Measurements from ENCODE around the gene PDE4B.
"Not testable (repeated sequence)": the region's sequence is repeated elsewhere in the genome, so short reads cannot be mapped to it uniquely, and the experiment has no call there.

PDE4B gene

DNA sequence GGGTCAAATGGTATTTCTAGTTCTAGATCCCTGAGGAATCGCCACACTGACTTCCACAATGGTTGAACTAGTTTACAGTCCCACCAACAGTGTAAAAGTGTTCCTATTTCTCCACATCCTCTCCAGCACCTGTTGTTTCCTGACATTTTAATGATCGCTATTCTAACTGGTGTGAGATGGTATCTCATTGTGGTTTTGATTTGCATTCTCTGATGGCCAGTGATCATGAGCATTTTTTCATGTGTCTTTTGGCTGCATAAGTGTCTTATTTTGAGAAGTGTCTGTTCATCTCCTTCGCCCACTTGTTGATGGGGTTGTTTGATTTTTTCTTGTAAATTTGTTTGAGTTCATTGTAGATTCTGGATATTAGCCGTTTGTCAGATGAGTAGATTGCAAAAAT lies 274.5 kb downstream of the PDE4B start:
- not testable (repeated sequence) for DNase-seq

DNA sequence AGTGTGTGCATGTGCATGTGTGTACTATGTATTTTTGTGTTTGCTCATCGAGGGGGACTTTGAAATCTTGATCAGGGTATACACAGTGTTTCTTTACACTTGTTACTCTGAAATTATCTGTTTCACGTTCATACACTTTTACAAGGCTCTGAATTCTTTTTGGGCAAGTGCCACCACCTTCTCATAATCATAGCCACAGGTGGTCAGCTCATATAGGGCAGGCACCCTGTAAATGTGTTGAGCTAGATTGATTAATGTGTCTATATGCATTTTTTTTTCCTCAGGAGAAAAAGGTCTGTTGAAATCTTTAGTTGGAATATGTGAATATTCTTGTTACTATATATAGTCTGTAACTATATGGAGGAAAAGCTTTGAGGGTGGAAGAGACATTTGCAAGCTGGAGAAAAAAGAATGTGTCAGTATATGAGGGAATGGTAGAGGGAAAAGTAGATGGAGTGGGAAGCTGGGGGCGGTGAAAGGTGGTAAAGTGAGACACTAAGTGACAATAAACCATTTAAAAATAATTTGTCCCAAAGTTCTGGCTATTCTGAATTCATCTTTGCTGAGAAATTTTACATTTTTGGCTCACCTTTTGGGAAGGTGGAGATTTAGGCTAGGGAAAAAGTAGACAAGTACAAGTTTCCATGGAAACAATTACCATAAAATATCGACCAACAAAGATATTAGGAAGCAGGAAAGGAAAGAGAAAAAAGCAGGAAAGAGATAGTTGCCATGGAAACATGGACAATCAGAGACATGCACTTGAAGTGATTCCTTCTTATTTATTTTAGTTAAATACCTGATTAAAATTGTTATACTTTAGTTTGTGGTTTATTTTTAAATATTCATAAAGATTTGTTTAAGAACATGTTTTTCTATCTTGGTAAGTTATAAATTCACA lies 277.5 kb downstream of the PDE4B start:
- DNase-seq: no peak

DNA sequence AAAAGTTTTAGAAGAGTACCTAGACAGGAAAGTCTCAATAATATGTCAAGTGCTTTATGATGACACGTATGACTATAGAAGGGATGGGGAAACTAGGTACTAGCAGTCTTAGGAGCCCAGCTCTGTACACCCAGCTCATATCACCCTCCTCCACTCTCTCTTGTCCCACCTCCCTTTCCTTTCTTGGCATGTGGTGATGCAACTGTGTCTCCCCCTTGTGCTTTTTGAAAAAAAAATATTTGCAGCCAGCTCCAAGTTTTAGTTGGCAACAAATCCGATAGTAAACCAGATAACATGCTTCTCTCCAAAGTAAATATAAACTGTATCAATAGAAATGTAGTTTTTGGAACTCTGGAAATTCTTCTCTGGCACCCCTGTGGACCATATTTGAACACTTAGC lies 280.7 kb downstream of the PDE4B start:
- DNase-seq: no peak

DNA sequence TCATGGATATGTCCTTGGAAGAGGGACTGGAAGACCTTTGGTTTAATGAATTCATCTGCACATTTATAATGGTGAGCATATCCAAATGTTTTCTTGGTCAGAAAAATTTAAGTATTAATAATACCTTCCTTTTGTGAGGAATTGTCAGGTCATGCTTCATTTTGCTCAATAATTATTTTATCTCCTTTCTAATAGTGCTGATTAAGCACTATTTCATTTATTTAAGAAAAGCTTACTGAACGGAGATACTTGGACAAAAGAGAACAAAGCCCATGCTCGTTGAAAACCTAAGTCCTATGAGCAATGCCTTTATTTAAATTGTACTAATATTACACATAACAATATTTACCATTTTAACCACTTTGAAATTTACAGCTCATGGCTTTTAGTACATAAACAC lies 281.5 kb downstream of the PDE4B start:
- DNase-seq: no peak

DNA sequence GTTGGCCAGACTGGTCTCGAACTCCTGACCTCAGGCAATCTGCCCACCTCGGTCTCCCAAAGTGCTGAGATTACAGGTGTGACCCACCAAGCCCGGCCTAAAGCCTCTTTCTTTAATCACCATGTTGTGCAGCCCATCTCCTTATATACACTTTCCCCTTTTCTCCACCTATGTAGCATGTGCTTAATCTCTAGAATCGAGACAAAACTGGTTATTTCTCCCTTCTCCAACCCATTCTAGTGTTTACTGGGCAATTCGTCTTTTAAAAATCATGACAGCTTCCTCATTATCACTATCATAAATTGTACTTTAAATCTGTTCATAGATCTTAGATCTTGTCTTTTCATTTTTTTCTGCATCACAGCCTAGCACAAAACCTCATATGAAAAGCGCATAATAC lies 285.7 kb downstream of the PDE4B start:
- no peak for DNase-seq

DNA sequence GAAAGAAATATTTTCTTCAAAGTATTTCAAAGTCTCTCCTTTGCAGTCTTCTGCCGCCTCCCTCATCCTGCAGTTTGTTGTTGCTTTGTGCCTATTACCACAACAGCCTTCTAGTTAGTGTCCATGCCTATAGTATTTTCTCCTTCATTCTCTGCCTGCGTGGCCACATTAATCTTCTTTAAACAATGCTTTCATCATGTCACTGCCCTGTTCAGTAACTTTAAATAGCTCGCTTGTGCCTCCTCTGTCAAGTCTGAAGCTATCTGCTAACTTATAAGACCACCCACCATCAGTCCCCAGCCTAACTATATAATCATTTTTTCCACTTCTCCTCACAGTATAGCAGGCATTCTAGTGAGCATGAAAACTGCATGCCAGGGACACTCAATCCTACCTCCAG lies 290.3 kb downstream of the PDE4B start:
- DNase-seq: no peak

DNA sequence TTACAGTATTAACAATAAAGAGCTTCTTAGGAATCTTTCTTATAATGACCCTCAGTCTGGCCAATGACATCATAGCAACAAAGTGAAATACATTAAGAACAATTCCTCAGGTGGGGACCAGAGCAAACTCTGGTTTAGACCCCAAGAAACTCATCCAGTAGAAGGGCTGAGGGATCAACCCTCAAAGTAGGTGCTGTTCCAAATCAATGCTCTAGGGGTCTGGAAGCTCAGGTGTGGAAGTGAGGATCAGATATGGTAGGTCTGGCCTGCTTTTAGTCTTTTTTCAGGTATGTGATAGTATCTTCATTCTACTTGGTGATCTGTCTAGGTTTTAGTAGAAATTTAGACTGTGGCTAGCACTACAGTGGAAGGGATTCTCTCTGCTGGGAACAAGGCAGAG lies 291.7 kb downstream of the PDE4B start:
- DNase-seq: no peak

DNA sequence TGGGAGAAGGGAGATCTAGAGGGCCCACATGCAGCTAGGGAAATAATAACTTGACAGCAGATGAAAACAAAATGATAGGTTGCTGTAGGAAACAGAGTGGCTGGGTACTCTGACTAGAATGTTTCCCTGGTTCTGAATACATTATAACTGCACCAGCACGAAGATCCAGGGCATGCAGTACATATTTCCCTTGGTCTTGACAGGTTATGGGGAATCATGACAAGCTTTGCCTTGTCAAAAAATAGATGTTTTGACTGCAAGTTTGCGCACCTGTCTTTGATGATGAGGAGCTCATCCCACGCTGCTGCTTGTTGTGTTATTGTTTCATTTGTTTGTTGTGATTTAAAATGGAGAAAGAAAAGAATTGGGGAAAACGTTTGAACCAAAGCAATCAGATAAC lies 292.9 kb downstream of the PDE4B start:
- DNase-seq: no peak

DNA sequence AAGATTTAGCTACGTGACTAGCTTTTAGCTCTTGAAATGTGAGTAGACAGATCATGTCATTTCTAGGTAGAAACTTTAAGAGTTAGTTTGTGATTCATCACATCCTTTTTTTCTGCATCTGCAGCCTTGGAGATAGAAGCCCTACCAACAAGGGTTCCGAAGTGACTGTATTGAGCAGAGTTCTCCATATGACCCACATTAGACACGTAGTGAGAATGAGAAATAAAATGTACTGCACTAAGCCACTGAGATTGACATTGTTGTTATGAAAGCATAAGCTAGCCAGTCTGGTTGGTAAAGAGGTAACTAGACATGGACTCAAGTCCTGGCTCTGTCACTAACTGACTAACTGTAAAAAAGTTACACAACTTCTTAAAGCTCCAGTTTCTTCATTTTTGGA lies 296.1 kb downstream of the PDE4B start:
- no peak for DNase-seq

DNA sequence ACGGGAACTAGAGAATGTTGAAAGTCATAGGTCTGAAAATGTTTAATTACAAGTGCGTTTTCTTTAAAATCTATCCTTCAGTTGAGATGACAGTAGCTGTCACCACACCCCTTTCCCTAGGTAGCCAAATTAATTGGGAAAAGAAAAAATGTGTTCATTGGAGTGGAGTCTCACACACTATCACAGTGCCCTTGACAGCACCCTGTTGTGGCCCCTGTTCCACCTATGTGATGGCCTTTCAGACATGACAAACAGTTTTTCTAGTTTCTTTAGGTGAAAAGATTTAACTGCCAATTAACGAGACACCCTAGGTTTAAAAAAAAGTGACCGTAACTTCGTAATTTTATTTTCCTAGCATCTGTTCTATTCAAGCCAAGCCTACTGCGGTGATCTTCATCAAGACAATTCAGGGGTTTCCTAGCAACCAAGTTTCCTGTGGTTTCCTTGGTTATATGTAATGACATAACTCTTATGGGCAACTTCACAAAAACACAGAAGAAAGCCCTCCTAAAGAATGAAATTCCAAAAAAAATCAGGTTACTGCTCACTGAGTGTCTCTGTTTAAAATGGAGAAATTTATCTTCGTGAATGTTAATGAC lies 298.3 kb downstream of the PDE4B start:
- DNase-seq: no peak

DNA sequence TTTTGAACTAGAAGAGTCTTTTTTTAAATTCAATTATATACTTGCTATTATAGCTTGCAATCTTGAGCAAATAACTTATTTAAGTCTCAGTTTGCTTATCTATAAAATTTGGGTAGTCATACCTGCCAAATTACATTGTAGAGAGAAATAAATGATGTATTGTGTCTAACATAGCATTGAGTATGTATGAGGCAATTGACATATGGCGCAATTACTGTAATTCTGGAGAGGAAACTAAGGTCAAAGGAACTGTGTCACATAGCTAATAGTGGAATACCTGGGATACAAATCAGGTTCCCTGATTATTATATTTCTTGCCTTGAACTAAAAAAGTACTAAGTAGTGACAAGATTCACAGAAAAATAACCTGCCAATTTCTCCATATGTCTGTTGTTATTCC lies 302.5 kb downstream of the PDE4B start:
- no peak for DNase-seq

DNA sequence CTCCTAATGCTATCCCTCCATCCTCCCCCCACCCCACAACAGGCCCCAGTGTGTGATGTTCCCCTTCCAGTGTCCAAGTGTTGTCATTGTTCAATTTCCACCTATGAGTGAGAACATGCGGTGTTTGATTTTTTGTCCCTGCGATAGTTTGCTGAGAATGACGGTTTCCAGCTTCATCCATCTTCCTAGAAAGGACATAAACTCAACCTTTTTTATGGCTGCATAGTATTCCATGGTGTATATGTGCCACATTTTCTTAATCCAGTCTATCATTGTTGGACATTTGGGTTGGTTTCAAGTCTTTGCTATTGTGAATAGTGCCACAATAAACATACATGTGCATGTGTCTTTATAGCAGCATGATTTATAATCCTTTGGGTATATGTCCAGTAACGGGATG lies 308.3 kb downstream of the PDE4B start:
- not testable (repeated sequence) for DNase-seq

DNA sequence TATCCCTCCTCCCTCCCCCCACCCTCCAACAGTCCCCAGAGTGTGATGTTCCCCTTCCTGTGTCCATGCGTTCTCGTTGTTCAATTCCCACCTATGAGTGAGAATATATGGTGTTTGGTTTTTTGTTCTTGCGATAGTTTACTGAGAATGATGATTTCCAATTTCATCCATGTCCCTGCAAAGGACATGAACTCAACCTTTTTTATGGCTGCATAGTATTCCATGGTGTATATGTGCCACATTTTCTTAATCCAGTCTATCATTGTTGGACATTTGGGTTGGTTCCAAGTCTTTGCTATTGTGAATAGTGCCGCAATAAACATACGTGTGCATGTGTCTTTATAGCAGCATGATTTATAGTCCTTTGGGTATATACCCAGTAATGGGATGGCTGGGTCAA lies 311.4 kb downstream of the PDE4B start:
- not testable (repeated sequence) for DNase-seq

DNA sequence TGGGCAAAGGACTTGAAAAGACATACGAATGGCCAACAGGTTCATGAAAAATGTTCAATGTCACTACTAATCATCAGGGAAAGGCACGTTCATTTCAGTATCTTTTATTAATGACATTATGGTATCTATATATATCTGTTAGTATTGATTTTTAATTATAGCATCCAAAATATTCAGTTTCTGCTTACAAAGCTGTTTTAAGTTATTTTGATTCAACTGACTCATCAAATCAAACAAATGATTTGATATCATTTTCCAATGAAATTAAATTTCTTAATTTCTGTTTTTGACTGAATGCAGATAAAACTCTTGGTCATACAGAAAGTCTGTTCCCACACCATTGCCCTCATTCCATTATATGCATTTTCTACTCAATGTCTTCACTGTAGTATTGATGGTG lies 315.9 kb downstream of the PDE4B start:
- DNase-seq: no peak

DNA sequence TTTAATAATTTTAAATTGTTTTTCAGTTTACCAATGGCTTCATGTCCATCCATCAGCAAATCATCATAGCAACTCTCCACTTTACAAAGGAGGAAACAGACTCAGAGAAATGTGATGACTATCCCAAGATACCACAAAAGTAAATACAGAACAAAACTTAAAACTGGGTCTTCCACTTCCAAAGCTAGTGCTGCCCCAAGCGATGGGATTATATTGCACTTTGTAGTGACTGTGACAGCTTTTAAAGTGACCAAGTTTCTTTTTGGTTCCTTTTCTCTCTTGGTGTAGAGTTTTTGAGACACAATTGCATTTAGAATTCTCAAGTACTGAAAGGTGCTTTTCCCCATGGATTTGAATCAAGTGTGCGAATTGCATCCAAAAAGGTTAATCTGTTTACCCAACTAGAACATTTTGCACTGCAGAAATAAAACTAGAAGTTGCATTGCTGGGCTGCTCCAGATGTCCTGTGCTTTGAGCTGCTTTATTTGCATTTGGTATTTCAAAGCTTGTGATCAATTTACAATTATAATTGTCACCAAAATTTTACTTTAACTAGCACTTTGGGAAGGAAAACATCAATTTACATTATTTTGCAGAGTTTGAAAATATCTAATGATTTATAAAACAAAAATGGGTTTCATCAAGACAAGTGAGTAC lies 320.2 kb downstream of the PDE4B start:
- no peak for DNase-seq

DNA sequence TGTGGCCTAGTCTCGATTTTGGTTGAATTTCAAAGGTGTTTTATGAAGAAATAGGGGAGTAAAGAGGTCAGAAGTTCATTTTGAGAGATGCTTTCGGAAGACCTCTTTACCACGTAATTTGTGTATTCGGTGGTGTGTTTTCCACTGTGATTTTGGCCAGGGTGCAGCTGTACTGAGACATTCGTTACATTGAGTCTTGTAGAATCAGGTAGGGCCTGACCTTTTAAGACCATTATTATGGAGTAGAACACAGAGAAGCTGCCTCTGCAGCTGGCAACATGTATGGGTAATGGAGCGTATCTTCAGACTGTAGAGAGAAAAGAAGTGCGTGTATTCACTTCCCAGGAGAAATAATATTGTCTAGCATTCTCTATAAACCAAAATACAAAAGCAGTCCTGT lies 326.5 kb downstream of the PDE4B start:
- DNase-seq: no peak

DNA sequence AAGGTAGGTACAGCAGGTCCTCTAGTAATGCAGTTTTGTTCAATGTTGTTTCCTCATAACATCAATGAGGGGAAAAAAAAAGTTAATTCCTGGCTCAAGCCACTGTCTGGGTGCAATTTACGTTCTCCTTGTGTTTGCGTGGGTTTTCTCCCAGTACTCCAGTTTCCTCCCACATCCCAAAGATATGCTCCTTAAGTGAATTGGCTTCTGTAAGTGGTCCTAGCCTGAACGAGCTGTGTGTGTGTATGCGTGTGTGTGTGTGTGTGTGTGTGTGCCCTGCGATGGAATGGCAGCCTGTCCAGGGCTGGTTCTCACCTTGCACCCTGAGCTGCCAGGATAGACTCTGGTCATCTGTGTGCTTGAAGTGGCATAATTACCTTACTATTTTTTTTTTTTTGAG lies 332.0 kb downstream of the PDE4B start:
- DNase-seq: no peak

DNA sequence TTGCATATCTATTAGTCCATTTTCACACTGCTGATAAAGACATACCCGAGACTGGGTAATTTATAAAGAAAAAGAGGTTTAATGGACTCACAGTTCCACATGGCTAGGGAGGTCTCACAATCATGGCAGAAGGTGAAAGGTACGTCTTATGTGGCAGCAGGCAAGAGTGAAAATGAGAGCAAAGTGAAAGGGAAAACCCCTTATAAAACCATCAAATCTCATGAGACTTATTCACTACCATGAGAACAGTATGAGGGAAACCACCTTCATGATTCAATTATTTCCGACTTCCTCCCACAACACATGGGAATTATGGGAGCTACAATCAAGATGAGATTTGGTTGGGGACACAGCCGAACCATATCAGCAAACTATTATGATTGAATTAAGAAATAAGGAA lies 335.9 kb downstream of the PDE4B start:
- DNase-seq: not testable (repeated sequence)

DNA sequence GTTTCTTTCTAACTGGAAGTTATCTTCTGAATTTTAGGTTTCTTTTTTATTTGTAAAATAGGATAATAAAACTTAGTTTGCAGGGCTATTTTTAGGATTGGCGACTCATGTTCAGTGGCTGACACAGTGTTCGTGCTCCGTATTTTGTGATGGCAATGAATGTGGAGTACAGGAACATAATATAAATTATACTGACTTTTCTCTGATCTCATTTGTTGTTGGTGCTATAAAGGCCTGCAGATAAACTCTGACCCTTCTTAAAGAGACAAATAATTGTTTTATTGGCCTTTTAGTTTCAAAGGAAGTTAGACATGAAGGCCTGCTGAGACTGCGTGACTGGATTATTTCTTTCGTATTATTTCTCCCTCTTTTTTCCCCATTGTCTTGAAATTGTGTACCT lies 339.6 kb downstream of the PDE4B start:
- no peak for DNase-seq

DNA sequence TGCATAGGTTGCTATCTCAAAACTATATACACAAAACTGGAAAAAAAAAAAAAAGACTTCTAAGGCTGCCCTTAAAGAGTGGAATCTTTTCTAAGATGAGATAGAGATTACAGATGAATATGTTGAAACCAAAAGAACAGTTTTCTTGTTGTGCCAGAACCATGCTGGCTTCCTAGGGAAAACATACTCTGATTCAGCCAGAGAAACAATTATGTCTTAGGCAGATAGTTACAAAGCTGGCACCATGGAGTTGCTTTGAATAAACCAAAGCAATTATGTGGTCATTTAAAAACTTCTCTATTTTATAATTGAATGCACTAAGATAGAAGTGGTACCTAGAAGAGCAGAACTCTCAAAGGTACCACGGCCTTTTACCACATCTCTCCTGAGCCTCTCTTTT lies 341.3 kb downstream of the PDE4B start:
- no peak for DNase-seq

DNA sequence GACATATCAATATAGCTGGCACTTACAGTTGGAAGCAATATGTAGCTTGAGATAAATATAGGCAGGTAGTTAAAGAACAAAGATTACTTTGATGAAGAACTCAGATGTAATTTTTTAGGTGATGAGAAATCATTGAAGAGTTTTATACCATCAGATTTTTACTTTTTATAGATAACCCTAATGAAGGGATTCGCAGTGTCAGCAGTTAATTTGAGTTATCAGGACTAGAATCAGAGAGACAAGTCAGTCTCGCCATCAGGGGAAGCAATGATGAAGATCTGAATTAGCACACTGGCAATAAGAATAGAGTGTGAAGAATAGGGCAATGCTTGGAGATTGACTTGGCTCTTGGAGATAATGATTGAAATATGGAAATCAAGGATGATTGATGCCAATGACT lies 342.5 kb downstream of the PDE4B start:
- DNase-seq: no peak

DNA sequence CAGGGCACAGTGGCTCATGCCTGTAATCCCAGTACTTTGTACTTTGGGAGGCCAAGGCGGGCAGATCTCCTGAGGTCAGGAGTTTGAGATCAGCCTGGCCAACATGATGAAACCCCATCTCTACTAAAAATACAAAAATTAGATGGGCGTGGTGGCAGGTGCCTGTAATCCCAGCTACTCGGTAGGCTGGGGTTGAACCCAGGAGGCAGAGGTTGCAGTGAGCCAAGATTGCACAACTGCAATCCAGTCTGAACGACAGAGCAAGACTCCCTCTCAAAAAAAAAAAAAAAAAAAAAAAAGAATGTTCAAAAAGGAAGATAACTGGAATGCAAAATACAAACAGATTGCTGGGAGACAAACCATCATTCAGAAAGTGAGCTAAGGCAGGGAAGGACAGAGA lies 343.7 kb downstream of the PDE4B start:
- not testable (repeated sequence) for DNase-seq

DNA sequence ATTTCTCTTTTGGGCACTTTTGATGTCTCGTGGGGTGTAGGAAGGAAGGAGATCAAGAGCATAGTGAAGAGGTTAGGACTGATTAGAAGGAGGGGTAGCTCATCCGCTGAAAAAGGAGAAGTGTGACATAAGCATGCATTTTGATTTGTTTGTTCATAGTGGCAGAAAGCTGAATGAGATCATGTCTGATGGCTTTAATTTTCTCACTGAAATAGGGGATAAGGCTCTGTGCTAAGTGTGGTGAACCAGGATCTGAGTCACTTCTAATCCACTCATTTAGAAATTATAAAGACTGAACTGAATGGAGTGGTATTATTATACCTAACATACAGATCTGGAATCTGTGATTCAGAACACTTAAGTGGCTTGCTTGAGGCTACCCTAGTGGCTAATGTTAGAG lies 344.5 kb downstream of the PDE4B start:
- no peak for DNase-seq

DNA sequence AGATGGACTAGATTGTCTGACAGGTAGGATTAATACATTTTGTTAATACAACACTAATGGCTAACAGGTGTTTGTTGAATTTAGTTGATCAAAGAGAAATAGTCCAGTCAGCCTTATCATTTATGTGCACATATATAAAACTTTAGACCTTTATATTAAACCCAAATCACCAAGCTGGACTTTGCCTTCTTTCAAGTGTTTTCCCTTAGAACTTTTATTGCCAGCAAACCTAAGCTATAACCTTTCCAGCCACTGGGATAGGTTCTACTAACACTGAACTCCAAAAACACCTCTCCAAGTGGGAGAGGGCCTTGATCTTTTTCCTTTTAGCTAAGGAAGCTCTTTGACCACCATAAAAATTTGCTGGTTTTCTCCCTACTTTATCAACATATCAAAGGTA lies 345.9 kb downstream of the PDE4B start:
- no peak for DNase-seq

Measured in C1 segment of cervical spinal cord (tissue), 14 donors.